ENCODE data around the gene TLX3. TPM values are rescaled to one million over a fixed set of nuclear protein-coding genes. Genes with fewer than 3 reads are reported as not detected.
"Not testable (repeated sequence)": the region's sequence is repeated elsewhere in the genome, so short reads cannot be mapped to it uniquely, and the experiment has no call there.

Gene TLX3
- total and polyA plus RNA-seq, 2 experiments from 2014 or later, result 0.22 TPM; not detected in 1

- 89% methylated on average over 7 of the region's 7 CpGs for WGBS (ENCODE audit: low lambda C conversion rate, missing lambda C conversion rate)
- Histone ChIP-seq H4K20me1 (ENCODE audit: insufficient read depth, poor library complexity, severe bottlenecking) (no peaks in the 10 kb centered on the region), H3K79me2 (no peaks in the 10 kb centered on the region), H3K9me3 (ENCODE audit: low read depth) (no peaks in the 10 kb centered on the region), H3K27me3 (no peaks in the 10 kb centered on the region), H3K36me3 (replicated peaks; ENCODE audit: insufficient read depth, low read depth) (no peaks in the 10 kb centered on the region), H2AFZ (no peak overlapping the region), H3K9me2 (replicated peaks; ENCODE audit: insufficient read depth) (no peaks in the 10 kb centered on the region), H3K4me2 (no peak overlapping the region), H3K4me3 (no peak overlapping the region), H3K27ac (no peak overlapping the region), H3K4me1 (ENCODE audit: insufficient read depth) (no peaks in the 10 kb centered on the region)
- no peak for DNase-seq (ENCODE audit: low spot score)
- TF ChIP-seq EZH2 (IDR thresholded peaks at IDR 0.05; ENCODE audit: borderline replicate concordance), result no peak
- no peak for TF ChIP-seq CTCF (IDR thresholded peaks at IDR 0.05; ENCODE audit: poor library complexity)
- no peak for TF ChIP-seq EZH2phosphoT487 (IDR thresholded peaks at IDR 0.05; ENCODE audit: low read depth, severe bottlenecking, unreplicated experiment)
Measured at GRCh38 chr5:171351536-171352073, 42.6 kb downstream of the TLX3 start.

- Histone ChIP-seq H4K20me1 (ENCODE audit: insufficient read depth, poor library complexity, severe bottlenecking) (no peaks in the 10 kb centered on the region), H3K27me3 (no peaks in the 10 kb centered on the region), H3K9me3 (ENCODE audit: low read depth) (no peaks in the 10 kb centered on the region), H3K4me1 (ENCODE audit: insufficient read depth) (no peaks in the 10 kb centered on the region), H3K4me2 (no peak overlapping the region), H3K79me2 (no peaks in the 10 kb centered on the region), H3K9me2 (replicated peaks; ENCODE audit: insufficient read depth) (no peaks in the 10 kb centered on the region), H3K36me3 (replicated peaks; ENCODE audit: insufficient read depth, low read depth) (no peaks in the 10 kb centered on the region), H2AFZ (no peak overlapping the region), H3K27ac (no peak overlapping the region), H3K4me3 (no peak overlapping the region)
- no peak for DNase-seq (ENCODE audit: low spot score)
- WGBS (ENCODE audit: low lambda C conversion rate, missing lambda C conversion rate), result 98% methylated on average over 5 of the region's 5 CpGs
- TF ChIP-seq EZH2 (IDR thresholded peaks at IDR 0.05; ENCODE audit: borderline replicate concordance) (no peak), EZH2phosphoT487 (IDR thresholded peaks at IDR 0.05; ENCODE audit: low read depth, severe bottlenecking, unreplicated experiment) (no peak), CTCF (IDR thresholded peaks at IDR 0.05; ENCODE audit: poor library complexity) (no peak)
Measured at GRCh38 chr5:171355302-171355724, 46.3 kb downstream of the TLX3 start.

GRCh38 chr5:171357843-171358242, 48.8 kb downstream of the TLX3 start:
- no peak overlapping the region for H3K4me2 ChIP-seq
- H3K27me3 ChIP-seq, result no peaks in the 10 kb centered on the region
- no peaks in the 10 kb centered on the region for H4K20me1 ChIP-seq (ENCODE audit: insufficient read depth, poor library complexity, severe bottlenecking)
- no peak overlapping the region for H3K4me3 ChIP-seq
- no peaks in the 10 kb centered on the region for H3K4me1 ChIP-seq (ENCODE audit: insufficient read depth)
- no peaks in the 10 kb centered on the region for H3K9me3 ChIP-seq (ENCODE audit: low read depth)
- no peak overlapping the region for H3K27ac ChIP-seq
- WGBS (ENCODE audit: low lambda C conversion rate, missing lambda C conversion rate), result 100% methylated on average over 2 of the region's 2 CpGs
- H3K79me2 ChIP-seq, result no peaks in the 10 kb centered on the region
- no peaks in the 10 kb centered on the region for H3K9me2 ChIP-seq (replicated peaks; ENCODE audit: insufficient read depth)
- no peak overlapping the region for H2AFZ ChIP-seq
- no peak for DNase-seq (ENCODE audit: low spot score)
- H3K36me3 ChIP-seq (replicated peaks; ENCODE audit: insufficient read depth, low read depth), result no peaks in the 10 kb centered on the region
- TF ChIP-seq EZH2 (IDR thresholded peaks at IDR 0.05; ENCODE audit: borderline replicate concordance) (no peak), CTCF (IDR thresholded peaks at IDR 0.05; ENCODE audit: poor library complexity) (no peak), EZH2phosphoT487 (IDR thresholded peaks at IDR 0.05; ENCODE audit: low read depth, severe bottlenecking, unreplicated experiment) (no peak)

- H3K27me3 ChIP-seq; H3K79me2 ChIP-seq; H3K4me3 ChIP-seq; H2AFZ ChIP-seq; H3K4me1 ChIP-seq (ENCODE audit: insufficient read depth); DNase-seq (ENCODE audit: low spot score); H3K9me2 ChIP-seq (replicated peaks; ENCODE audit: insufficient read depth); H4K20me1 ChIP-seq (ENCODE audit: insufficient read depth, poor library complexity, severe bottlenecking); H3K4me2 ChIP-seq; H3K9me3 ChIP-seq (ENCODE audit: low read depth); H3K36me3 ChIP-seq (replicated peaks; ENCODE audit: insufficient read depth, low read depth); H3K27ac ChIP-seq: not testable (repeated sequence)
- WGBS (ENCODE audit: low lambda C conversion rate, missing lambda C conversion rate), result 56% methylated on average over 7 of the region's 7 CpGs
Measured at GRCh38 chr5:171361151-171361550, 52.1 kb downstream of the TLX3 start.

Small RNA genes lying within 50 kb of the gene (small RNA-seq; reads per million reads assigned to genes)
- gene AC091980.1, result not detected
- not detected for gene RN7SL339P

Other genes starting within 250 kb of the TLX3 start
- gene NPM1, start 78.6 kb downstream of the TLX3 start, total RNA-seq, result 1,088 and 1,095 TPM in 2 replicates
- 373 and 443 TPM in 2 replicates for gene NPM1, start 78.6 kb downstream of the TLX3 start, polyA plus RNA-seq
- 1.00 and 2.2 TPM in 2 replicates for gene FGF18, start 110.4 kb downstream of the TLX3 start, total RNA-seq
- gene FGF18, start 110.4 kb downstream of the TLX3 start, polyA plus RNA-seq, result 6.5 and 7.2 TPM in 2 replicates